SK-MEL-5 (cell line): ENCODE measurements around the gene CHRNB1. TPM values are rescaled to one million over a fixed set of nuclear protein-coding genes. Genes with fewer than 3 reads are reported as not detected.

Experiments used
- DNase-seq: peaks from one replicate; pipeline ENCODE4 v3.0.0-alpha.2; 2016; ENCODE audit warnings: low read depth, low spot score
- in situ Hi-C: cut with HindIII; loops from 2 replicates; pipeline ENCODE4 v1.10.0; 2016; ENCODE audit warnings: low sequenced_read_pairs, high pct_unique_total_duplicates, low pct_unique_long_range_greater_than_20kb
- total RNA-seq: library from RNA; depleted of rRNA; stranded (reverse); fragments of >200 nt; shearing (Covaris generic); gene quantifications from 2 replicates; pipeline ENCODE4 v1.2.3, GENCODE V29; 2014; rRNA removed

Gene CHRNB1
- total RNA-seq, 1 experiment from 2014 or later, result 4.5 TPM

- no peak for DNase-seq
- in situ Hi-C loops, result no loop called here
These were observed 45.3 kb downstream of the CHRNB1 start for GRCh38 chr17:7490144-7490543.

- in situ Hi-C loops, result no loop called here
- no peak for DNase-seq
These were observed 46.7 kb downstream of the CHRNB1 start for GRCh38 chr17:7491583-7491982.

DNA sequence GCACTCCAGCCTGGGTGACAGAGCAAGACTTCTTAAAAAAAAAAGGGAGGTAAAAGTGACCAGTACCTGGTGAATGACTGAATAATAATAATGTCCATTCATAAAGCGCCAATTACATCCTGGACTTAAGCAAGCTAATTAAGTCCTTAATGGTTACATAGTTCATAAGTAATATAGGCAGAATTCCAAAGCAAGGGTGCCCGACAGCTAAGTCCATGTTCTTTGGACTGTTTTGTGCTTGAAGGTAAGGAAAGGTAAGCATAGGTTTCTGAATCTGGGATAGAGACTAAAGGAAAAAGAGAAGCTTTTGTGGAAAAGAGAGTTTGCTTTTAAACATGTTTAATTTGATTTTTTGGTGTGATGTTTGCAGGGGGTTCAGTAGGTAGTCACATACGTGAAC is 49.1 kb downstream of the CHRNB1 start:
- in situ Hi-C loops, result no loop called here
- DNase-seq, result no peak

- in situ Hi-C loops, result no loop called here
- DNase-seq, result no peak
These were observed 51.1 kb downstream of the CHRNB1 start for GRCh38 chr17:7495906-7496434.

GRCh38 chr17:7496470-7497183 is 51.8 kb downstream of the CHRNB1 start:
- no peak for DNase-seq
- in situ Hi-C loops, result no loop called here

DNA sequence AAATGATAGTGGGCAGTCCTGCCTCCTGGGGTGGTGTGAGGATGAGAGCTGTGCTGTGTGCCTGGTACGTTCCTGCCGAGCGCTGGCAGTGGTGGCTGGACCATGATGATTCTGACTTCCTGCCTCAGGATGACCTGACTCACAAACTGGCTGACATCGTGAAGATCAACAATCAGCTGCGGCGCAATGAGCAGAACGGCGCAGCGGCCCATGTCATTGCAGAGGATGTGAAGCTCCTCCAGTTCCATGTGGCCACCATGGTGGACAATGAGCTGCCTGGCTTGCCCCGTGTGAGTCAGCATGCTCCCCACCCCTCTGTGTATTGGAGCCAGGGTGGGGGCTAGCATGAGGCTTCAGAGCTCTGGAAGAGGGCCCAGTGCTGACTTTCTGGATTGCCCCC is 52.4 kb downstream of the CHRNB1 start:
- in situ Hi-C loops, result no loop called here

DNA sequence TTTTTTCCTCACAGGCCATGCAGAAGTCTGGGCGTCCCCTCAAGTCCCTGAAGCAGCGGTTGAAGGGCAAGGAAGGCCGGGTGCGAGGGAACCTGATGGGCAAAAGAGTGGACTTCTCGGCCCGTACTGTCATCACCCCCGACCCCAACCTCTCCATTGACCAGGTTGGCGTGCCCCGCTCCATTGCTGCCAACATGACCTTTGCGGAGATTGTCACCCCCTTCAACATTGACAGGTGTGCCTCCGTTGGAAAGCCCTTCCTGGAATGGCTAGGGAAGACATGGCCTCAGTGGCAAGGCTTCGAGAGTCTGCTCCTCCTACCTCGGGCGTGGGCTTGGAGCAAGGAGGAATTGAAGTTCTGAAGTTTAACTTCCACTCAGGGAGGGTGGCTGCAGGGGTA is 52.8 kb downstream of the CHRNB1 start:
- no peak for DNase-seq
- in situ Hi-C loops, result no loop called here

More for the DNA sequence above, 52.4 kb downstream of the CHRNB1 start:
- DNase-seq, result no peak

DNA sequence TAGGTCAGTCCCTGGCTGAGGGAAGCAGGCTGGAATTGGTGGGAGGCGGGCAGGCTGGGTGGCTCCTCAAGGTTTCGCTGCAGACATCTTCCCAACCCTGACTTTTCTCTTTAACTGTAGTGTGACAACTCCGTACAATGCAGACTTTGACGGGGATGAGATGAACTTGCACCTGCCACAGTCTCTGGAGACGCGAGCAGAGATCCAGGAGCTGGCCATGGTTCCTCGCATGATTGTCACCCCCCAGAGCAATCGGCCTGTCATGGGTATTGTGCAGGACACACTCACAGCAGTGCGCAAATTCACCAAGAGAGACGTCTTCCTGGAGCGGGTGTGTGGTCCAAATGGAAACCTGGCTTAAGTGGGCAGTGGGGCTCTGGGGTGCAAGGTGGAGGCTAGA is 54.3 kb downstream of the CHRNB1 start:
- in situ Hi-C loops, result no loop called here

DNA sequence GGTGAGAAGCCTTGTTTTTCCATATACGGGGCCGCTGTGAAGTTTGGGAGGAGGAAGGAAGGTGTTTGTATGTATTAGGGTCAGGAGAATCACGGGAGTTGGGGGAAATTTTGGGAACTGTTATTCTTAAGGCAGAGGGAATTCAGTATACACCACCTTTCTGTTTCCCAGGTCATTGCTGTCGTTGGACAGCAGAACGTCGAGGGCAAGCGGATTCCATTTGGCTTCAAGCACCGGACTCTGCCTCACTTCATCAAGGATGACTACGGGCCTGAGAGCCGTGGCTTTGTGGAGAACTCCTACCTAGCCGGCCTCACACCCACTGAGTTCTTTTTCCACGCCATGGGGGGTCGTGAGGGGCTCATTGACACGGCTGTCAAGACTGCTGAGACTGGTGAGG is 56.9 kb downstream of the CHRNB1 start:
- no peak for DNase-seq
- in situ Hi-C loops, result no loop called here

More for the DNA sequence above, 54.3 kb downstream of the CHRNB1 start:
- no peak for DNase-seq

DNA sequence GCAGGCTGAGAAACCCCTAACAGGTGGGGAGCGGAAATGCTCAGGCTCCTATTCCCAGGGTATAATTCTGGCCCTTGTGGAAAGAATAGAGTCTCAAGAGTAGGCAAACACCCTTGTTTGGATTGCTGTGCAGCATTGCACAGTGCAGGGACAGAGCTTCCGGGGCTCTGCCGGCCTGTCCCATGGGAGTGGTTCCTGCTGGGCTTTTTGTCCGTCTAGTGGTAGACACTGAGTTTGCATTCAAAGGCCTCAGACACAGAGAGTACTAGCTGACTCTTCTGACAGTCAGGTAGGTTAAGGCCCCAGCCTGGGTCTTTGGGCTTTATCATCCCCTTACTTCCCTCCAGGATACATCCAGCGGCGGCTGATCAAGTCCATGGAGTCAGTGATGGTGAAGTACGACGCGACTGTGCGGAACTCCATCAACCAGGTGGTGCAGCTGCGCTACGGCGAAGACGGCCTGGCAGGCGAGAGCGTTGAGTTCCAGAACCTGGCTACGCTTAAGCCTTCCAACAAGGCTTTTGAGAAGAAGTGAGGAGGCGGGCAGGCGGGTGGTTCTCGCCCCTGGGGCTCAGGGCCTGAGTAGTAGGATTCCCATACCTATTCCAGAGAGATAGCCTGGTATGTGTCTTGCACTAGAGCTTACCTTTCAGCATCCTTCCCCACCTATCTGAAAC is 57.4 kb downstream of the CHRNB1 start:
- no peak for DNase-seq
- in situ Hi-C loops, result no loop called here

DNA sequence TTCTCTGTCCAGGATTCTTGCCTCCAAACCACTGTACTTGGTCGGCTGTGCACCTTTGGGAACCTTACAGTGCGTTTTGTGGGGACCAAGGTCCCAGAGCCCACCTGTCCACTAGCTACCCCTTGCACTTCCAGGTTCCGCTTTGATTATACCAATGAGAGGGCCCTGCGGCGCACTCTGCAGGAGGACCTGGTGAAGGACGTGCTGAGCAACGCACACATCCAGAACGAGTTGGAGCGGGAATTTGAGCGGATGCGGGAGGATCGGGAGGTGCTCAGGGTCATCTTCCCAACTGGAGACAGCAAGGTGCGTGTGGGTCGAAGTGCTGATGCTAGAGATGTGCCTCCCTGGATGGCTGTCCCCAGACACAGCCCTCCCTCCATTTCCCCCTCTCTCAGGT is 58.1 kb downstream of the CHRNB1 start:
- in situ Hi-C loops, result no loop called here
- peak; percentile 35 for DNase-seq

- DNase-seq, result no peak
- in situ Hi-C loops, result no loop called here
These were observed 58.7 kb downstream of the CHRNB1 start for GRCh38 chr17:7503521-7503920.

Other genes with a start within 250 kb of the CHRNB1 start
- 3.7 and 3.9 TPM in 2 replicates for gene DLG4, start 225.2 kb upstream of the CHRNB1 start, total RNA-seq
- 123 and 148 TPM in 2 replicates for gene ACADVL, start 225.1 kb upstream of the CHRNB1 start, total RNA-seq
- 86.9 and 91.5 TPM in 2 replicates for gene DVL2, start 210.5 kb upstream of the CHRNB1 start, total RNA-seq
- 69.0 and 81.3 TPM in 2 replicates for gene PHF23, start 205.6 kb upstream of the CHRNB1 start, total RNA-seq
- gene GABARAP, start 202.6 kb upstream of the CHRNB1 start, total RNA-seq, result 237 and 305 TPM in 2 replicates
- gene CTDNEP1, start 193.3 kb upstream of the CHRNB1 start, total RNA-seq, result 26.9 and 29.2 TPM in 2 replicates
- gene ELP5, start 192.8 kb upstream of the CHRNB1 start, total RNA-seq, result 43.8 and 58.7 TPM in 2 replicates
- not detected in 2 replicates for gene CLDN7, start 182.6 kb upstream of the CHRNB1 start, total RNA-seq
- gene SLC2A4, start 163.3 kb upstream of the CHRNB1 start, total RNA-seq, result 0.79 and 1.1 TPM in 2 replicates
- gene YBX2, start 150.4 kb upstream of the CHRNB1 start, total RNA-seq, result 0.08 and 0.59 TPM in 2 replicates
- gene EIF5A, start 137.4 kb upstream of the CHRNB1 start, total RNA-seq, result 839 and 914 TPM in 2 replicates
- 73.7 and 74.8 TPM in 2 replicates for gene GPS2, start 129.7 kb upstream of the CHRNB1 start, total RNA-seq
- 13.6 and 19.4 TPM in 2 replicates for gene NEURL4, start 115.7 kb upstream of the CHRNB1 start, total RNA-seq
- 0.03 TPM in 1 of 2 replicates, not detected in the other for gene ACAP1, start 108.5 kb upstream of the CHRNB1 start, total RNA-seq
- gene KCTD11, start 92.9 kb upstream of the CHRNB1 start, total RNA-seq, result 2.0 and 2.5 TPM in 2 replicates
- not detected in 2 replicates for gene TMEM95, start 89.9 kb upstream of the CHRNB1 start, total RNA-seq
- 0.24 TPM in 1 of 2 replicates, not detected in the other for gene TNK1, start 64.0 kb upstream of the CHRNB1 start, total RNA-seq
- gene PLSCR3, start 50.5 kb upstream of the CHRNB1 start, total RNA-seq, result 5.1 and 9.6 TPM in 2 replicates
- gene TMEM256, start 41.0 kb upstream of the CHRNB1 start, total RNA-seq, result 147 and 188 TPM in 2 replicates
- 0.55 and 1.7 TPM in 2 replicates for gene NLGN2, start 37.2 kb upstream of the CHRNB1 start, total RNA-seq
- gene SPEM1, start 24.7 kb upstream of the CHRNB1 start, total RNA-seq, result not detected in 2 replicates
- not detected in 2 replicates for gene SPEM2, start 19.4 kb upstream of the CHRNB1 start, total RNA-seq
- not detected in 2 replicates for gene SPEM3, start 16.2 kb upstream of the CHRNB1 start, total RNA-seq
- 6.8 and 7.0 TPM in 2 replicates for gene TMEM102, start 9.6 kb upstream of the CHRNB1 start, total RNA-seq
- gene FGF11, start 5.5 kb upstream of the CHRNB1 start, total RNA-seq, result 0.45 and 0.61 TPM in 2 replicates
- gene ZBTB4, start 34.6 kb downstream of the CHRNB1 start, total RNA-seq, result 14.3 and 14.6 TPM in 2 replicates
- not detected in 2 replicates for gene SLC35G6, start 36.4 kb downstream of the CHRNB1 start, total RNA-seq
- gene POLR2A, start 39.3 kb downstream of the CHRNB1 start, total RNA-seq, result 20.6 and 24.0 TPM in 2 replicates
- gene TNFSF12, start 104.0 kb downstream of the CHRNB1 start, total RNA-seq, result 0.88 and 1.2 TPM in 2 replicates
- gene TNFSF13, start 113.7 kb downstream of the CHRNB1 start, total RNA-seq, result 0.11 TPM in 1 of 2 replicates, not detected in the other
- 103 and 113 TPM in 2 replicates for gene SENP3, start 116.9 kb downstream of the CHRNB1 start, total RNA-seq
- 69.3 and 74.5 TPM in 2 replicates for gene CD68, start 134.6 kb downstream of the CHRNB1 start, total RNA-seq
- 151 and 154 TPM in 2 replicates for gene MPDU1, start 138.8 kb downstream of the CHRNB1 start, total RNA-seq
- not detected in 2 replicates for gene SOX15, start 145.0 kb downstream of the CHRNB1 start, total RNA-seq
- gene FXR2, start 169.8 kb downstream of the CHRNB1 start, total RNA-seq, result 56.6 and 61.7 TPM in 2 replicates
- 49.6 and 56.3 TPM in 2 replicates for gene SAT2, start 182.8 kb downstream of the CHRNB1 start, total RNA-seq
- gene SHBG, start 185.1 kb downstream of the CHRNB1 start, total RNA-seq, result 0.82 and 1.6 TPM in 2 replicates
- 0.27 and 0.85 TPM in 2 replicates for gene ATP1B2, start 205.9 kb downstream of the CHRNB1 start, total RNA-seq
- 14.1 and 15.4 TPM in 2 replicates for gene TP53, start 242.4 kb downstream of the CHRNB1 start, total RNA-seq
- gene WRAP53, start 243.4 kb downstream of the CHRNB1 start, total RNA-seq, result 13.4 and 16.4 TPM in 2 replicates